H9 (cell line): ENCODE data around the gene PLXNA4. TPM values are rescaled to one million over a fixed set of nuclear protein-coding genes. Genes with fewer than 3 reads are reported as not detected.
A peak's percentile ranks its signal among the peaks of the same experiment; 100 is the strongest.

ENCODE experiments used
- DNase-seq: peaks from one replicate; pipeline ENCODE4 v3.0.0-alpha.2; 2017
- H2AFZ ChIP-seq: one replicate; pipeline ENCODE4 v1.6.1; 2013; ENCODE audit warnings: mild to moderate bottlenecking, low read length, control low read depth, moderate library complexity
- H2AK5ac ChIP-seq: 2 replicates; pipeline ENCODE4 v1.6.1; 2013; ENCODE audit warnings: low read length, control low read depth, mixed read lengths; ENCODE audit not compliant: insufficient read length
- H2BK120ac ChIP-seq: one replicate; pipeline ENCODE4 v1.6.1; 2013; ENCODE audit warnings: low read depth, mild to moderate bottlenecking, low read length, control low read depth, inconsistent platforms; ENCODE audit not compliant: poor library complexity, severe bottlenecking
- H2BK12ac ChIP-seq: 2 replicates; pipeline ENCODE4 v1.6.1; 2013; ENCODE audit warnings: low read length, control low read depth, mixed read lengths, low read depth; ENCODE audit not compliant: insufficient read length
- H2BK15ac ChIP-seq: 2 replicates; pipeline ENCODE4 v1.6.1; 2013; ENCODE audit warnings: low read depth, low read length, control low read depth
- H2BK20ac ChIP-seq: one replicate; pipeline ENCODE4 v1.6.1; 2013; ENCODE audit warnings: low read depth, mild to moderate bottlenecking, low read length, control low read depth, inconsistent platforms; ENCODE audit not compliant: poor library complexity, severe bottlenecking
- H2BK5ac ChIP-seq: 2 replicates; pipeline ENCODE4 v1.6.1; 2013; ENCODE audit warnings: low read length, control low read depth, mixed read lengths; ENCODE audit not compliant: insufficient read length
- H3K14ac ChIP-seq: 2 replicates; pipeline ENCODE4 v1.6.1; 2013; ENCODE audit warnings: low read length, control low read depth; ENCODE audit not compliant: insufficient read depth
- H3K18ac ChIP-seq: 2 replicates; pipeline ENCODE4 v1.6.1; 2013; ENCODE audit warnings: low read depth, mild to moderate bottlenecking, mixed read lengths, low read length, control low read depth; ENCODE audit not compliant: insufficient read length
- H3K23ac ChIP-seq: 2 replicates; pipeline ENCODE4 v1.6.1; 2013; ENCODE audit warnings: low read length, control low read depth, mixed read lengths, low read depth; ENCODE audit not compliant: insufficient read length
- H3K23me2 ChIP-seq: 2 replicates; pipeline ENCODE4 v1.6.1; 2013; ENCODE audit warnings: low read depth, mild to moderate bottlenecking, mixed read lengths, low read length, control low read depth; ENCODE audit not compliant: insufficient read length, poor library complexity, severe bottlenecking
- H3K27ac ChIP-seq: 2 replicates; pipeline ENCODE4 v1.5.1; 2013; ENCODE audit warnings: low read length, control low read depth, mixed read lengths, low read depth; ENCODE audit not compliant: insufficient read length
- H3K27me3 ChIP-seq: 2 replicates; pipeline ENCODE4 v1.6.1; 2013; ENCODE audit warnings: low read length, control low read depth, inconsistent platforms; ENCODE audit not compliant: insufficient read depth
- H3K4ac ChIP-seq: 2 replicates; pipeline ENCODE4 v1.6.1; 2013; ENCODE audit warnings: low read depth, mild to moderate bottlenecking, control low read depth, inconsistent platforms, low read length, moderate library complexity
- H3K4me1 ChIP-seq: 2 replicates; pipeline ENCODE4 v1.6.1; 2013; ENCODE audit warnings: low read length, control low read depth, inconsistent platforms; ENCODE audit not compliant: insufficient read depth
- H3K4me2 ChIP-seq: 2 replicates; pipeline ENCODE4 v1.6.1; 2013; ENCODE audit warnings: low read length, control low read depth, mixed read lengths; ENCODE audit not compliant: insufficient read length, insufficient read depth
- H3K56ac ChIP-seq: 2 replicates; pipeline ENCODE4 v1.6.1; 2013; ENCODE audit warnings: low read depth, mild to moderate bottlenecking, mixed read lengths, low read length, control low read depth; ENCODE audit not compliant: insufficient read length
- H3K79me1 ChIP-seq: 2 replicates; pipeline ENCODE4 v1.6.1; 2013; ENCODE audit warnings: low read depth, mild to moderate bottlenecking, moderate library complexity, low read length, control low read depth, inconsistent platforms; ENCODE audit not compliant: insufficient read depth, poor library complexity, severe bottlenecking
- H3K79me2 ChIP-seq: 2 replicates; pipeline ENCODE4 v1.6.1; 2013; ENCODE audit warnings: low read length, control low read depth, inconsistent platforms; ENCODE audit not compliant: insufficient read depth
- H3K9ac ChIP-seq: 2 replicates; pipeline ENCODE4 v1.6.1; 2013; ENCODE audit warnings: low read length, control low read depth, mixed read lengths; ENCODE audit not compliant: insufficient read length; ENCODE audit errors: extremely low read depth
- H3K9me3 ChIP-seq: one replicate; pipeline ENCODE4 v1.6.1; 2013; ENCODE audit warnings: low read depth, low read length, inconsistent platforms; ENCODE audit not compliant: control insufficient read depth
- H3T11ph ChIP-seq: one replicate; pipeline ENCODE4 v1.6.1; 2013; ENCODE audit warnings: mild to moderate bottlenecking, low read length, control low read depth, inconsistent platforms
- H4K20me1 ChIP-seq: one replicate; pipeline ENCODE4 v1.6.1; 2013; ENCODE audit not compliant: control insufficient read depth, insufficient read length, insufficient read depth
- H4K5ac ChIP-seq: 2 replicates; pipeline ENCODE4 v1.6.1; 2013; ENCODE audit warnings: low read depth, mild to moderate bottlenecking, mixed read lengths, low read length, control low read depth; ENCODE audit not compliant: insufficient read length
- H4K8ac ChIP-seq: replicated peaks from 2 replicates; pipeline ENCODE4 v1.6.1; 2013; ENCODE audit warnings: low read length, control low read depth, mixed read lengths, low read depth; ENCODE audit not compliant: insufficient read length
- H4K91ac ChIP-seq: 2 replicates; pipeline ENCODE4 v1.6.1; 2013; ENCODE audit warnings: low read depth, mild to moderate bottlenecking, moderate library complexity, mixed read lengths, low read length, control low read depth; ENCODE audit not compliant: insufficient read length
- H3K27ac Mint-ChIP-seq, 3 experiments: 2 replicates in 2 of 3; 3 replicates in 1 of 3; pipeline ENCODE4 v1.8.0; 2020 to 2021; ENCODE audit warnings: mixed read lengths in 3 of 3, mild to moderate bottlenecking in 1 of 3, moderate library complexity in 1 of 3
- H3K27me3 Mint-ChIP-seq: 2 replicates; pipeline ENCODE4 v1.8.0; 2021; ENCODE audit warnings: low read depth, mild to moderate bottlenecking, moderate library complexity, mixed read lengths
- H3K36me3 Mint-ChIP-seq, 3 experiments: 2 replicates in 2 of 3; 3 replicates in 1 of 3; pipeline ENCODE4 v1.8.0; 2020 to 2021; ENCODE audit warnings: low read depth in 3 of 3, mixed read lengths in 3 of 3; ENCODE audit not compliant: insufficient read depth in 1 of 3
- H3K4me1 Mint-ChIP-seq, 2 experiments: 2 replicates each; pipeline ENCODE4 v1.8.0; 2020; ENCODE audit warnings: mixed read lengths in 2 of 2
- H3K4me3 Mint-ChIP-seq, 2 experiments: 2 replicates in 1 of 2; 3 replicates in 1 of 2; pipeline ENCODE4 v1.8.0; 2020 to 2021; ENCODE audit warnings: mild to moderate bottlenecking in 2 of 2, mixed read lengths in 2 of 2, moderate library complexity in 1 of 2
- H3K9me3 Mint-ChIP-seq, 2 experiments: 2 replicates in 1 of 2; 3 replicates in 1 of 2; pipeline ENCODE4 v1.8.0; 2020; ENCODE audit warnings: mild to moderate bottlenecking in 2 of 2, mixed read lengths in 2 of 2, moderate library complexity in 1 of 2
- CTCF ChIP-seq: fragments of 200-600 bp; sonication (generic); conservative IDR thresholded peaks from 3 replicates; pipeline ENCODE4 v1.8.0; 2021; ENCODE audit warnings: antibody characterized with exemption, mild to moderate bottlenecking
- WGBS: extraction: QIAGEN DNeasy Blood & Tissue Kit; methylation state at CpG from one replicate; pipeline ENCODE4 v1.1.7; 2013; ENCODE audit warnings: missing lambda C conversion rate, low lambda C conversion rate, mixed read lengths; ENCODE audit not compliant: insufficient read length; ENCODE audit errors: extremely low coverage; 5-methylcytosine and 5-hydroxymethylcytosine counted together
- total RNA-seq: library from RNA; stranded (reverse); gene quantifications from 2 replicates; pipeline ENCODE4 v1.2.1, GENCODE V29; 2021

PLXNA4 gene
- total RNA-seq, 1 experiment from 2014 or later, result 0.35 TPM

- H3K9me3 ChIP-seq, result no peaks in the 10 kb centered on the region
- no peak overlapping the region for H2BK12ac ChIP-seq
- H2AK5ac ChIP-seq, result no peak overlapping the region
- H3K56ac ChIP-seq, result no peak overlapping the region
- Mint-ChIP-seq H3K36me3 (peaks cover 0 to 2% (median 0%) of the 10 kb centered on the region in 3 experiments; a peak in 1 of 7 replicates), H3K27me3 (peaks cover 15% of the 10 kb centered on the region), H3K27ac (peak overlapping the region in 1 of 3 experiments; percentile 31; a peak in 2 of 7 replicates), H3K9me3 (no peaks in the 10 kb centered on the region), H3K4me1 (peaks cover 0 to 14% of the 10 kb centered on the region in 2 experiments; a peak in 2 of 4 replicates), H3K4me3 (no peak overlapping the region)
- H4K20me1 ChIP-seq, result no peaks in the 10 kb centered on the region
- TF ChIP-seq CTCF, result no peak
- no peak for DNase-seq
- H3K23ac ChIP-seq, result no peak overlapping the region
- H3K27me3 ChIP-seq, result no peaks in the 10 kb centered on the region
- H2AFZ ChIP-seq, result no peak overlapping the region
- H3K4ac ChIP-seq, result no peak overlapping the region
- no peak overlapping the region for H2BK20ac ChIP-seq
- no peak overlapping the region for H2BK15ac ChIP-seq
- no peaks in the 10 kb centered on the region for H3K79me2 ChIP-seq
- no peak overlapping the region for H3T11ph ChIP-seq
- H2BK5ac ChIP-seq, result no peak overlapping the region
- no peak overlapping the region for H3K4me2 ChIP-seq
- no peaks in the 10 kb centered on the region for H3K23me2 ChIP-seq
- H3K4me1 ChIP-seq, result no peaks in the 10 kb centered on the region
- no peak overlapping the region for H3K9ac ChIP-seq
- no peak overlapping the region for H3K18ac ChIP-seq
- no peak overlapping the region for H3K14ac ChIP-seq
- H4K91ac ChIP-seq, result no peak overlapping the region
- no peak overlapping the region for H3K27ac ChIP-seq
- H3K79me1 ChIP-seq, result no peaks in the 10 kb centered on the region
- H4K8ac ChIP-seq, result no peak overlapping the region
- H2BK120ac ChIP-seq, result no peak overlapping the region
- no CpG with 5 or more reads among the region's 6 CpGs for WGBS
- H4K5ac ChIP-seq, result no peak overlapping the region
Measured at GRCh38 chr7:132489776-132490237, 86.5 kb downstream of the PLXNA4 start.
